Measurements from ENCODE around the gene ATAD3B.

Gene ATAD3B

DNA sequence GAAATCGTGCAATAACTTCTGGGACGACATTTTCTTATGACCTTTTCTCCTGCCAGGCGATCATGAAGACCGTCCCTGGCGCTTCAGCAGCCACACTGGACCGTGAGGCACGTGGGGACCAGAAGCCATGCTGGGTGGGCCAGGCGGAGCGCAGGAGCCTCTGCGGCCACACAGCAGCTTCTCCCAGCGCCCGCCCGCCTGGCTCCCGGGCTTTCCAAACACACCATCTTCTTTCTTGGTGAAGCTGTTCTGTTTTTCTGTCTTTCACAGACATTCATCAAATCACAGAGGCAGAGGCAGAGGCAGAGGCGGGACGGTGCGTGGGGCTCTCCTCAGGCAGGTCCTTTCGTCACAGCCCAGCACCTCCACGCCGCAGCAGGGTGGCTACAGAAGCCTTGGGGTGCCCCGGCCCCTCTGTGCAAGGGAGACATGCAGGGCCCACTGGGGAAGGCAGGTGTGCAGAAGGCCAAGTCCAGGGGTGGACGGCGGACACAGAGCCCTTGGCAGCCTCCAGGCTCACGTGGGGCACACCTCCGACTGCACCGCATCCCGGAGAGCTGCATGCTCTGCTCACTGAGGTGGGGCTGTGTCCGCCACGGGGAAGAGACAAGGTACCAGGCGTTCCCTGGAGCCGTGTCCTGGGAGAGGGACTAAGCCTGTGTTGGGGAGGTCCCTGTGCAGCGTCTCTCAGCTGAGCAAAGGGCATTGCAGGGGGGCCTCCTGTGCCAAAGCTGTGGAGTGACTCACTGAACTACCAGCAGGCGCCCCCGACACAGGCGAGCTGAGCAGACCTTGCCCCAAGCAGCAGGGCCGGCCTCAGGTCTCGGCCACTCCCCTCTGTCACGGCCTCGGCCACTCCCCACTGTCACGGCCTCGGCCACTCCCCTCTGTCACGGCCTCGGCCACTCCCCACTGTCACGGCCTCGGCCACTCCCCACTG lies 71.5 kb downstream of the ATAD3B start:
- no peak overlapping the region for H3K4me3 ChIP-seq (ENCODE audit: extremely low read depth, insufficient read depth, low read length, poor library complexity, severe bottlenecking)
- H3K9me3 ChIP-seq (ENCODE audit: control insufficient read depth, low read length) = no peaks in the 10 kb centered on the region
- H3K36me3 ChIP-seq (ENCODE audit: control insufficient read depth, insufficient read depth, low read length) = peaks cover 65% of the 10 kb centered on the region
- no peak overlapping the region for H3K27ac ChIP-seq (ENCODE audit: low read depth, low read length, severe bottlenecking)
- H3K4me1 ChIP-seq (ENCODE audit: control insufficient read depth, insufficient read depth, low read length, poor library complexity, severe bottlenecking) = peaks cover 9% of the 10 kb centered on the region
- 94% methylated on average over 43 to 45 of the region's 45 CpGs for WGBS, 2 experiments (ENCODE audit: insufficient coverage in 2 of 2)

DNA sequence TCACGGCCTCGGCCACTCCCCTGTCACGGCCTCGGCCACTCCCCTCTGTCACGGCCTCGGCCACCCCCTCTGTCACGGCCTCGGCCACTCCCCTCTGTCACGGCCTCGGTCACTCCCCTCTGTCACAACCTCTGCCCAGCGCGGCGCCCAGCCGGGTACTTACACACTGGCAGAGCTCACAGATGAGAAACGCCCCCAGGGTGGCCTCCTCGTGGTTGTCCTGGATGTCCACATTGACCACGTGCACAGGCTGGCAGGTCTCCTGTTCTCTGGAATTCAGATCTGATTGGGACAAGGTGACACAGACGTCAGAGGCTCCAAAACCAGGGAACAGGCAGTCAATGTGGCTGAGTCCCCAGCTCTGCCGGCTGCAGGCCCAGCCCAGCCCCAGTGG lies 72.1 kb downstream of the ATAD3B start:
- Histone ChIP-seq H3K4me1 (ENCODE audit: control insufficient read depth, insufficient read depth, low read length, poor library complexity, severe bottlenecking) (peaks cover 8% of the 10 kb centered on the region), H3K9me3 (ENCODE audit: control insufficient read depth, low read length) (no peaks in the 10 kb centered on the region), H3K27ac (ENCODE audit: low read depth, low read length, severe bottlenecking) (no peak overlapping the region), H3K36me3 (ENCODE audit: control insufficient read depth, insufficient read depth, low read length) (peaks cover 66% of the 10 kb centered on the region), H3K4me3 (ENCODE audit: extremely low read depth, insufficient read depth, low read length, poor library complexity, severe bottlenecking) (no peak overlapping the region)
- WGBS, 2 experiments (ENCODE audit: insufficient coverage in 2 of 2) = 92 to 93% methylated on average over 18 to 19 of the region's 19 CpGs

DNA sequence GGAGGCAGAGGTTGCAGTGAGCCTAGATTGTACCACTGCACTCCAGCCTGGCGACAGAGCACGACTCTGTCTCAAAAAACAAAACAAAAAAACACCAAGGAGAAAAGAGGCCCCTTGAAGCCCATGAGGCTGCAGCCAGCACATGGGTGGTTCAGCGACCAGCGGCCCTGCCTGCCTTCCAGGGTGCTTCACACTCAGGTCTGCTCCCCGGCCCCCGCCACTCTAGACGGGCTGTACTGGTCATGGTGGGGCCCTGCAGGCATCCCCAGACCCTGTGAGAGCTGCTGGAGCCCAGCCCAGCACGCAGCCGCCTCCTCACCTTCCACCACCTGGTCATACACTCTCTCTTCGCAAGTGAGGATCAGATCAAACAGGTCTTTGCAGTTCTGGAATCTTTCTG lies 73.0 kb downstream of the ATAD3B start:
- Histone ChIP-seq H3K4me3 (ENCODE audit: extremely low read depth, insufficient read depth, low read length, poor library complexity, severe bottlenecking) (no peak overlapping the region), H3K36me3 (ENCODE audit: control insufficient read depth, insufficient read depth, low read length) (peaks cover 71% of the 10 kb centered on the region), H3K4me1 (ENCODE audit: control insufficient read depth, insufficient read depth, low read length, poor library complexity, severe bottlenecking) (peaks cover under 1% of the 10 kb centered on the region), H3K27ac (ENCODE audit: low read depth, low read length, severe bottlenecking) (no peak overlapping the region), H3K9me3 (ENCODE audit: control insufficient read depth, low read length) (no peaks in the 10 kb centered on the region)
- 98% methylated on average over 10 of the region's 10 CpGs for WGBS, 2 experiments (ENCODE audit: insufficient coverage in 2 of 2)
